K562 (cell line): ENCODE measurements around the gene CMTR1. TPM values are rescaled to one million over a fixed set of nuclear protein-coding genes. Genes with fewer than 3 reads are reported as not detected.

Experiments
- ATAC-seq: fragments of 200-7000 bp; cut with Tn5 transposase; 3 replicates; pipeline ENCODE4 v1.9.1; 2020; ENCODE audit warnings: moderate library complexity
- BruUV-seq: library from RNA; stranded (reverse); fragments of 400-500 nt; replicated peaks from 2 replicates; lab custom pipeline; 2021; lab: Mats Ljungman, UMichigan
- CTCF ChIA-PET: fragments of 300-600 bp; formaldehyde crosslinking; extraction: SDS; loops from one replicate; lab custom pipeline; 2021; ENCODE audit warnings: low intra/inter-chr PET ratio; lab: Yijun Ruan, JAX
- POLR2A ChIA-PET: fragments of 300-600, 350-650 bp; sonication (Branson Sonifier 250); formaldehyde crosslinking; extraction: SDS; loops from one replicate; lab custom pipeline; 2021; ENCODE audit warnings: antibody characterized with exemption, inconsistent platforms; lab: Yijun Ruan, JAX
- DNase-seq, 4 experiments: peaks; one replicate each; pipeline versions ENCODE4 v3.0.0 to v3.0.0-alpha.2; 2011 to 2018; ENCODE audit warnings: low spot score in 3 of 4, mixed read lengths in 3 of 4; ENCODE audit errors: extremely low read depth in 1 of 4
- FAIRE-seq: peaks from 2 replicates; lab custom pipeline; 2011; peaks lifted over from hg19 to GRCh38; lab: Jason Lieb, UNC
- H2AFZ ChIP-seq: 2 replicates; pipeline ENCODE4 v1.6.0; 2011; ENCODE audit warnings: low read depth, low read length, control low read depth, inconsistent platforms
- H3K27ac ChIP-seq: fragments of 200-600 bp; 3 replicates; pipeline ENCODE4 v1.8.0; 2011; ENCODE audit warnings: low read depth, mild to moderate bottlenecking, control low read depth, inconsistent platforms, low read length, moderate library complexity, mixed read lengths; ENCODE audit errors: extremely low read depth
- H3K27me3 ChIP-seq, 2 experiments: fragments of 300-600 bp in 1 of 2; 2 replicates in 1 of 2; 3 replicates in 1 of 2; pipeline versions ENCODE4 v1.6.0 to v1.8.0; 2011; ENCODE audit warnings: inconsistent platforms in 2 of 2, low read length in 2 of 2, mild to moderate bottlenecking in 1 of 2, mixed read lengths in 1 of 2, moderate library complexity in 1 of 2; ENCODE audit not compliant: control insufficient read depth in 2 of 2, insufficient read depth in 2 of 2
- H3K36me3 ChIP-seq: fragments of 300-600 bp; 3 replicates; pipeline ENCODE4 v1.8.0; 2011; ENCODE audit warnings: mild to moderate bottlenecking, low read length, inconsistent platforms; ENCODE audit not compliant: control insufficient read depth, insufficient read depth
- H3K4me1 ChIP-seq, 2 experiments: fragments of 200-600 bp in 1 of 2; replicated peaks in 1 of 2; 2 replicates in 1 of 2; 3 replicates in 1 of 2; pipeline versions ENCODE4 v1.5.1 to v1.8.0; 2011; ENCODE audit warnings: inconsistent platforms in 2 of 2, low read length in 2 of 2, mild to moderate bottlenecking in 1 of 2, mixed read lengths in 1 of 2, moderate library complexity in 1 of 2; ENCODE audit not compliant: control insufficient read depth in 2 of 2, insufficient read depth in 2 of 2
- H3K4me2 ChIP-seq: 2 replicates; pipeline ENCODE4 v1.6.1; 2011; ENCODE audit warnings: low read length, control low read depth, inconsistent platforms, mixed read lengths; ENCODE audit not compliant: insufficient read depth
- H3K4me3 ChIP-seq: fragments of 200-600 bp; sonication (generic), shearing (Covaris generic); 2 replicates; pipeline ENCODE4 v1.5.1; 2016; ENCODE audit warnings: control low read depth, inconsistent platforms
- H3K79me2 ChIP-seq: fragments of 200-600 bp; 3 replicates; pipeline ENCODE4 v1.8.0; 2011; ENCODE audit warnings: low read length, inconsistent platforms; ENCODE audit not compliant: control insufficient read depth, insufficient read depth
- H3K9ac ChIP-seq, 2 experiments: 2 replicates each; pipeline versions ENCODE4 v1.6.0 to v1.6.1; 2011; ENCODE audit warnings: low read depth in 2 of 2, low read length in 2 of 2, control low read depth in 1 of 2, inconsistent platforms in 1 of 2, mild to moderate bottlenecking in 1 of 2, mixed read lengths in 1 of 2; ENCODE audit not compliant: insufficient read depth in 1 of 2
- H3K9me1 ChIP-seq: one replicate; pipeline ENCODE4 v1.6.0; 2011; ENCODE audit warnings: inconsistent platforms, mild to moderate bottlenecking, low read length, moderate library complexity; ENCODE audit not compliant: control insufficient read depth, insufficient read depth
- H3K9me3 ChIP-seq: replicated peaks from 2 replicates; pipeline ENCODE4 v1.5.1; 2011; ENCODE audit warnings: low read depth, low read length, inconsistent platforms; ENCODE audit not compliant: control insufficient read depth, insufficient read depth
- H4K20me1 ChIP-seq: replicated peaks from 2 replicates; pipeline ENCODE4 v1.6.1; 2011; ENCODE audit warnings: low read length, inconsistent platforms, mixed read lengths; ENCODE audit not compliant: control insufficient read depth, insufficient read depth
- CBFA2T3 ChIP-seq: fragments of 450-650 bp; IDR thresholded peaks from 2 replicates; pipeline ENCODE4 v1.6.1; 2017
- CREB3 ChIP-seq: fragments of 450-650 bp; conservative IDR thresholded peaks from 2 replicates; pipeline ENCODE4 v1.6.1; 2016; ENCODE audit warnings: missing genetic modification characterization, low read depth, mild to moderate bottlenecking, missing compliant biosample characterization, moderate library complexity
- DMBX1 ChIP-seq: fragments of 250-450 bp; sonication (Bioruptor Pico); IDR thresholded peaks from 2 replicates; pipeline ENCODE4 v1.8.0; 2022; ENCODE audit warnings: inconsistent platforms, mild to moderate bottlenecking, moderate library complexity, borderline replicate concordance
- IFI16 ChIP-seq: fragments of 250-450 bp; sonication (Bioruptor Pico); IDR thresholded peaks from 2 replicates; pipeline ENCODE4 v2.1.2; 2022; ENCODE audit warnings: mild to moderate bottlenecking, inconsistent platforms
- PKNOX1 ChIP-seq: fragments of 450-650 bp; IDR thresholded peaks from 2 replicates; pipeline ENCODE4 v1.6.1; 2016
- POLR2A ChIP-seq: fragments of 450-650 bp; conservative IDR thresholded peaks from 2 replicates; pipeline ENCODE4 v1.6.1; 2016
- RAD51 ChIP-seq: fragments of 450-650 bp; IDR thresholded peaks from 2 replicates; pipeline ENCODE4 v1.7.1; 2016; ENCODE audit warnings: low read depth, mild to moderate bottlenecking, borderline replicate concordance
- SIRT6 ChIP-seq: IDR thresholded peaks from one replicate; pipeline ENCODE4 v1.6.1; 2012; ENCODE audit warnings: low read depth, mild to moderate bottlenecking, control low read depth, inconsistent platforms, low read length, moderate library complexity
- ZBTB26 ChIP-seq: fragments of 450-650 bp; formaldehyde crosslinking; IDR thresholded peaks from 2 replicates; pipeline ENCODE4 v1.4.0; 2022; ENCODE audit warnings: missing genetic modification characterization
- ZBTB34 ChIP-seq: fragments of 250-450 bp; sonication (Bioruptor Pico); IDR thresholded peaks from 2 replicates; pipeline ENCODE4 v1.8.0; 2021; ENCODE audit warnings: mild to moderate bottlenecking, moderate library complexity
- ZNF561 ChIP-seq: fragments of 450-650 bp; formaldehyde crosslinking; conservative IDR thresholded peaks from 2 replicates; pipeline ENCODE4 v1.4.0; 2020; ENCODE audit warnings: mild to moderate bottlenecking, moderate library complexity
- ZNF696 ChIP-seq: fragments of 250-450 bp; sonication (Bioruptor Pico); conservative IDR thresholded peaks from 2 replicates; pipeline ENCODE4 v1.4.0; 2020; ENCODE audit warnings: mild to moderate bottlenecking, moderate library complexity
- WGBS: fragments of 100-300 bp; shearing (Covaris generic); methylation state at CpG from one replicate; pipeline ENCODE4 v1.1.6; 2016; ENCODE audit warnings: low coverage, mixed read lengths; ENCODE audit not compliant: insufficient coverage; ENCODE audit errors: missing lambda C conversion rate; 5-methylcytosine and 5-hydroxymethylcytosine counted together
- in situ Hi-C: fragments of 300-500 bp; cut with MboI; formaldehyde crosslinking; loops from 4 replicates; pipeline ENCODE4 v1.15.0; 2018; ENCODE audit warnings: inconsistent platforms, mixed read lengths
- intact Hi-C: fragments of 100-400 bp; cut with micrococcal nuclease; formaldehyde crosslinking; loops from 2 replicates; pipeline ENCODE4 v1.14.2; 2022
- polyA plus RNA-seq, 8 experiments: library from polyadenylated mRNA; depleted of rRNA in 4 of 8; stranded (reverse) in 5 of 8; unstranded in 3 of 8; fragments of >200 nt; fragmentation: Nextera tagmentation in 2 of 8; fragmentation: Illumina TruSeq in 1 of 8; extraction: Ambion mirVana in 2 of 8; extraction: Trizol in 1 of 8; gene quantifications; 2 replicates each; pipeline versions ENCODE4 v1.2.1 to v1.2.3, GENCODE V29; 2011 to 2014; ENCODE audit warnings: inconsistent platforms in 1 of 8, missing spikeins in 1 of 8
- total RNA-seq, 7 experiments: library from RNA; depleted of rRNA in 6 of 7; stranded (reverse); fragments of >200 nt in 6 of 7; fragmentation: Illumina TruSeq in 2 of 7; extraction: Trizol in 2 of 7; gene quantifications; 2 replicates each; pipeline versions ENCODE4 v1.2.1 to v1.2.3, GENCODE V29; 2011 to 2021; ENCODE audit warnings: low replicate concordance in 1 of 7

The CMTR1 gene
- total and polyA plus RNA-seq, 9 of the 15 experiments (the other 6 are each of a cell fraction or from before 2014, with no cell fraction given): 2.9 to 63.5 (median 49.5) TPM

- BruUV-seq: no TSS peak
Measured at GRCh38 chr6:37486121-37486839, 53.3 kb downstream of the CMTR1 start.

More at GRCh38 chr6:37486121-37486839, 53.3 kb downstream of the CMTR1 start:
- ChIA-PET POLR2A (no interaction called here), CTCF (interaction anchor here (0.7 to 3.0 kb wide), 4 partner anchors 161 to 660 kb away, joined by 3 to 18 read pairs (median 3); no protein-coding TSS in a partner anchor)
- no peak overlapping the region for H3K27ac ChIP-seq
- H4K20me1 ChIP-seq: peaks cover 19% of the 10 kb centered on the region; the same call in 1 of the 2 replicates
- TF ChIP-seq PKNOX1 (no peak), POLR2A (0 out of 2 replicates have a peak, but pooled peaks have one; percentile 15), SIRT6 (no peak), IFI16 (CRISPR knock-in tag) (no peak), DMBX1 (CRISPR knock-in tag) (no peak), ZBTB26 (CRISPR knock-in tag) (no peak), ZNF696 (CRISPR knock-in tag) (no peak), ZBTB34 (CRISPR knock-in tag) (no peak), CBFA2T3 (peak; percentile 38; the same call in 1 of the 2 replicates), ZNF561 (CRISPR knock-in tag) (no peak), CREB3 (tag) (no peak), RAD51 (no peak)
- intact Hi-C loops (loop anchor here (5.0 to 10.0 kb wide), 2 partner anchors 159 to 461 kb away; no protein-coding TSS in a partner anchor), in situ Hi-C loops (no loop called here)
- 52% methylated on average over 8 of the region's 8 CpGs for WGBS
- no peak overlapping the region for H3K4me3 ChIP-seq
- no peak overlapping the region for H3K4me2 ChIP-seq
- H3K36me3 ChIP-seq: peaks cover 25% of the 10 kb centered on the region; the same call in 1 of the 3 replicates
- H3K4me1 ChIP-seq: peaks cover 6 to 25% of the 10 kb centered on the region in 2 experiments; a peak in 4 of 5 replicates
- peak; percentile 54 for FAIRE-seq
- no peaks in the 10 kb centered on the region for H3K27me3 ChIP-seq
- peak overlapping the region in 1 of 2 experiments; percentile 73; a peak in 2 of 4 replicates for H3K9ac ChIP-seq
- H2AFZ ChIP-seq: no peak overlapping the region
- H3K9me1 ChIP-seq: no peaks in the 10 kb centered on the region
- no peak for ATAC-seq
- no peaks in the 10 kb centered on the region for H3K9me3 ChIP-seq
- peak in 1 of 4 experiments; percentile 21 for DNase-seq
- no peaks in the 10 kb centered on the region for H3K79me2 ChIP-seq
